Measurements from ENCODE around the gene NKAIN4. TPM values are rescaled to one million over a fixed set of nuclear protein-coding genes. Genes with fewer than 3 reads are reported as not detected.

The NKAIN4 gene
- polyA plus RNA-seq, 3 donors from 2014 or later = not detected

- DNase-seq = no peak
- Mint-ChIP-seq H3K27ac (no peak overlapping the region), H3K4me1 (no peaks in the 10 kb centered on the region), H3K4me3 (no peak overlapping the region), H3K36me3 (no peaks in the 10 kb centered on the region), H3K9me3 (no peaks in the 10 kb centered on the region), H3K27me3 (ENCODE audit: low read depth in 3 of 3) (no peaks in the 10 kb centered on the region)
Observed at GRCh38 chr20:63239431-63239830, 14.8 kb downstream of the NKAIN4 start.

GRCh38 chr20:63238514-63239125 is 15.6 kb downstream of the NKAIN4 start:
- Mint-ChIP-seq H3K4me3 (no peak overlapping the region), H3K4me1 (no peaks in the 10 kb centered on the region), H3K27me3 (ENCODE audit: low read depth in 3 of 3) (no peaks in the 10 kb centered on the region), H3K9me3 (no peaks in the 10 kb centered on the region), H3K27ac (no peak overlapping the region), H3K36me3 (no peaks in the 10 kb centered on the region)
- DNase-seq = no peak

GRCh38 chr20:63238031-63238430 is 16.2 kb downstream of the NKAIN4 start:
- Mint-ChIP-seq H3K27me3 (ENCODE audit: low read depth in 3 of 3) (no peaks in the 10 kb centered on the region), H3K4me3 (no peak overlapping the region), H3K9me3 (no peaks in the 10 kb centered on the region), H3K36me3 (no peaks in the 10 kb centered on the region), H3K27ac (no peak overlapping the region), H3K4me1 (no peaks in the 10 kb centered on the region)
- DNase-seq = no peak

- Mint-ChIP-seq H3K9me3 (no peaks in the 10 kb centered on the region), H3K27ac (no peak overlapping the region), H3K4me3 (no peak overlapping the region), H3K27me3 (ENCODE audit: low read depth in 3 of 3) (peaks cover 0 to 4% (median 4%) of the 10 kb centered on the region in 3 donors), H3K36me3 (no peaks in the 10 kb centered on the region), H3K4me1 (no peaks in the 10 kb centered on the region)
- DNase-seq = no peak
Observed at GRCh38 chr20:63236116-63236837, 18.0 kb downstream of the NKAIN4 start.

- DNase-seq = no peak
Observed at GRCh38 chr20:63235399-63235983, 18.8 kb downstream of the NKAIN4 start, which contains the start of gene BIRC7. TSS of gene BIRC7 (plus strand) at chr20:63235905. CDS start at chr20:63236097, 192 bp downstream.

GRCh38 chr20:63234693-63235398 is 19.4 kb downstream of the NKAIN4 start:
- no peaks in the 10 kb centered on the region for H3K9me3 Mint-ChIP-seq
- H3K4me1 Mint-ChIP-seq = no peaks in the 10 kb centered on the region
- H3K27me3 Mint-ChIP-seq (ENCODE audit: low read depth in 3 of 3) = peaks cover 5 to 13% (median 11%) of the 10 kb centered on the region in 3 donors
- no peak overlapping the region for H3K4me3 Mint-ChIP-seq
- H3K36me3 Mint-ChIP-seq = no peaks in the 10 kb centered on the region
- H3K27ac Mint-ChIP-seq = no peak overlapping the region
- no peak for DNase-seq

More at GRCh38 chr20:63235399-63235983, 18.8 kb downstream of the NKAIN4 start, which contains the start of gene BIRC7:
- H3K36me3 Mint-ChIP-seq = no peaks in the 10 kb centered on the region
- H3K4me1 Mint-ChIP-seq = no peaks in the 10 kb centered on the region
- H3K9me3 Mint-ChIP-seq = no peaks in the 10 kb centered on the region
- H3K27ac Mint-ChIP-seq = no peak within 1 kb of the TSS
- no peak within 1 kb of the TSS for H3K4me3 Mint-ChIP-seq
- peaks cover 0 to 10% (median 9%) of the 10 kb centered on the region in 3 donors for H3K27me3 Mint-ChIP-seq (ENCODE audit: low read depth in 3 of 3)

- H3K4me3 Mint-ChIP-seq = no peak overlapping the region
- H3K36me3 Mint-ChIP-seq = no peaks in the 10 kb centered on the region
- H3K4me1 Mint-ChIP-seq = no peaks in the 10 kb centered on the region
- no peak overlapping the region for H3K27ac Mint-ChIP-seq
- H3K27me3 Mint-ChIP-seq (ENCODE audit: low read depth in 3 of 3) = peaks cover 5 to 13% (median 11%) of the 10 kb centered on the region in 3 donors
- DNase-seq = no peak
- no peaks in the 10 kb centered on the region for H3K9me3 Mint-ChIP-seq
Observed at GRCh38 chr20:63233924-63234323, 20.3 kb downstream of the NKAIN4 start.

GRCh38 chr20:63233061-63233344 is 21.3 kb downstream of the NKAIN4 start:
- H3K36me3 Mint-ChIP-seq = no peaks in the 10 kb centered on the region
- no peaks in the 10 kb centered on the region for H3K4me1 Mint-ChIP-seq
- H3K27ac Mint-ChIP-seq = no peak overlapping the region
- peaks cover 5 to 13% (median 11%) of the 10 kb centered on the region in 3 donors for H3K27me3 Mint-ChIP-seq (ENCODE audit: low read depth in 3 of 3)
- DNase-seq = no peak
- H3K4me3 Mint-ChIP-seq = no peak overlapping the region
- H3K9me3 Mint-ChIP-seq = no peaks in the 10 kb centered on the region

GRCh38 chr20:63232235-63233060 is 21.8 kb downstream of the NKAIN4 start:
- Mint-ChIP-seq H3K4me1 (no peaks in the 10 kb centered on the region), H3K27ac (no peak overlapping the region), H3K36me3 (no peaks in the 10 kb centered on the region), H3K27me3 (ENCODE audit: low read depth in 3 of 3) (peaks cover 5 to 13% (median 11%) of the 10 kb centered on the region in 3 donors), H3K9me3 (no peaks in the 10 kb centered on the region), H3K4me3 (no peak overlapping the region)
- no peak for DNase-seq

GRCh38 chr20:63230800-63231268 is 23.4 kb downstream of the NKAIN4 start:
- H3K36me3 Mint-ChIP-seq = no peaks in the 10 kb centered on the region
- no peak overlapping the region for H3K4me3 Mint-ChIP-seq
- peaks cover 5 to 13% (median 11%) of the 10 kb centered on the region in 3 donors for H3K27me3 Mint-ChIP-seq (ENCODE audit: low read depth in 3 of 3)
- H3K27ac Mint-ChIP-seq = no peak overlapping the region
- no peaks in the 10 kb centered on the region for H3K4me1 Mint-ChIP-seq
- H3K9me3 Mint-ChIP-seq = no peaks in the 10 kb centered on the region
- DNase-seq = no peak

GRCh38 chr20:63228806-63229205 is 25.5 kb downstream of the NKAIN4 start:
- Mint-ChIP-seq H3K36me3 (no peaks in the 10 kb centered on the region), H3K9me3 (no peaks in the 10 kb centered on the region), H3K4me3 (no peak overlapping the region), H3K27me3 (ENCODE audit: low read depth in 3 of 3) (peaks cover 5 to 13% (median 11%) of the 10 kb centered on the region in 3 donors), H3K27ac (no peak overlapping the region), H3K4me1 (no peaks in the 10 kb centered on the region)
- no peak for DNase-seq

GRCh38 chr20:63227260-63227659 is 27.0 kb downstream of the NKAIN4 start:
- Mint-ChIP-seq H3K4me3 (no peak overlapping the region), H3K27me3 (ENCODE audit: low read depth in 3 of 3) (peaks cover 5 to 13% (median 11%) of the 10 kb centered on the region in 3 donors), H3K4me1 (no peaks in the 10 kb centered on the region), H3K9me3 (no peaks in the 10 kb centered on the region), H3K36me3 (no peaks in the 10 kb centered on the region), H3K27ac (no peak overlapping the region)
- no peak for DNase-seq
